IMR-90 (cell line): Measurements from ENCODE around the gene GRIK5. TPM values are rescaled to one million over a fixed set of nuclear protein-coding genes. Genes with fewer than 3 reads are reported as not detected.

ENCODE experiments used
- ATAC-seq: fragments of 200-7000 bp; cut with Tn5 transposase; 2 replicates; pipeline ENCODE4 v1.9.1; 2020; ENCODE audit warnings: low read depth, mild to moderate bottlenecking, moderate library complexity
- BruUV-seq: library from RNA; stranded (reverse); fragments of 400-500 nt; replicated peaks from 2 replicates; lab custom pipeline; 2021; lab: Mats Ljungman, UMichigan
- CTCF ChIA-PET: fragments of 300-600 bp; formaldehyde crosslinking; extraction: SDS; loops from one replicate; lab custom pipeline; 2021; ENCODE audit warnings: antibody characterized with exemption; lab: Yijun Ruan, JAX
- POLR2A ChIA-PET: fragments of 300-600 bp; sonication (Branson Sonifier 250); formaldehyde crosslinking; loops from one replicate; lab custom pipeline; 2022; ENCODE audit warnings: antibody characterized with exemption; ENCODE audit not compliant: unreplicated experiment; lab: Charles Lee
- DNase-seq: peaks from one replicate; pipeline ENCODE4 v3.0.0; 2013
- H2AFZ ChIP-seq: replicated peaks from 2 replicates; pipeline ENCODE3; 2013; ENCODE audit warnings: low read length, mild to moderate bottlenecking; ENCODE audit not compliant: poor library complexity
- H2AK5ac ChIP-seq: 2 replicates; pipeline ENCODE4 v1.6.1; 2013; ENCODE audit warnings: low read depth, low read length, inconsistent platforms
- H2AK9ac ChIP-seq: replicated peaks from 2 replicates; pipeline ENCODE3; 2013; ENCODE audit warnings: mild to moderate bottlenecking, low read depth, low read length, moderate library complexity; ENCODE audit not compliant: poor library complexity
- H2BK120ac ChIP-seq: 2 replicates; pipeline ENCODE4 v1.6.1; 2013; ENCODE audit warnings: low read depth, low read length, inconsistent platforms
- H2BK15ac ChIP-seq: 3 replicates; pipeline ENCODE4 v1.6.1; 2013; ENCODE audit warnings: low read depth, low read length, inconsistent platforms
- H2BK20ac ChIP-seq: 2 replicates; pipeline ENCODE4 v1.6.1; 2013; ENCODE audit warnings: low read depth, mild to moderate bottlenecking, inconsistent platforms, low read length, moderate library complexity
- H2BK5ac ChIP-seq: 2 replicates; pipeline ENCODE4 v1.6.1; 2013; ENCODE audit warnings: mild to moderate bottlenecking, low read depth, low read length, inconsistent platforms; ENCODE audit not compliant: poor library complexity, severe bottlenecking
- H3K14ac ChIP-seq: replicated peaks from 2 replicates; pipeline ENCODE4 v1.6.1; 2013; ENCODE audit warnings: low read depth, low read length, inconsistent platforms
- H3K18ac ChIP-seq: 2 replicates; pipeline ENCODE4 v1.6.1; 2013; ENCODE audit warnings: low read depth, low read length, control low read depth
- H3K23ac ChIP-seq: 2 replicates; pipeline ENCODE4 v1.6.1; 2013; ENCODE audit warnings: low read depth, low read length, inconsistent platforms
- H3K27ac ChIP-seq: 2 replicates; pipeline ENCODE4 v1.5.1; 2013; ENCODE audit warnings: mild to moderate bottlenecking, control low read depth, low read length; ENCODE audit not compliant: insufficient read depth
- H3K27me3 ChIP-seq: 2 replicates; pipeline ENCODE4 v1.6.1; 2013; ENCODE audit warnings: low read length; ENCODE audit not compliant: control insufficient read depth, insufficient read depth
- H3K36me3 ChIP-seq: 2 replicates; pipeline ENCODE4 v1.6.1; 2013; ENCODE audit warnings: low read length, mixed read lengths; ENCODE audit not compliant: control insufficient read depth, insufficient read depth
- H3K4ac ChIP-seq: 2 replicates; pipeline ENCODE4 v1.6.1; 2013; ENCODE audit warnings: low read depth, low read length, inconsistent platforms
- H3K4me1 ChIP-seq: 2 replicates; pipeline ENCODE4 v1.6.1; 2013; ENCODE audit warnings: low read length, mixed read lengths; ENCODE audit not compliant: control insufficient read depth, insufficient read depth
- H3K4me2 ChIP-seq: 2 replicates; pipeline ENCODE4 v1.6.1; 2013; ENCODE audit warnings: low read depth, mild to moderate bottlenecking, control low read depth, low read length, moderate library complexity
- H3K4me3 ChIP-seq: 2 replicates; pipeline ENCODE4 v1.5.1; 2013; ENCODE audit warnings: low read depth, mild to moderate bottlenecking, control low read depth, low read length, moderate library complexity; ENCODE audit not compliant: insufficient read depth
- H3K56ac ChIP-seq: 2 replicates; pipeline ENCODE4 v1.6.1; 2013; ENCODE audit warnings: low read length, inconsistent platforms; ENCODE audit not compliant: insufficient read depth; ENCODE audit errors: extremely low read depth
- H3K79me1 ChIP-seq, 2 experiments: 2 replicates each; pipeline ENCODE4 v1.6.1; 2013; ENCODE audit warnings: low read length in 2 of 2, inconsistent platforms in 1 of 2, low read depth in 1 of 2
- H3K9ac ChIP-seq: 2 replicates; pipeline ENCODE4 v1.6.1; 2013; ENCODE audit warnings: low read depth, low read length, control low read depth
- H3K9me1 ChIP-seq: 2 replicates; pipeline ENCODE4 v1.6.1; 2013; ENCODE audit warnings: low read length, inconsistent platforms; ENCODE audit not compliant: insufficient read depth
- H3K9me3 ChIP-seq: 2 replicates; pipeline ENCODE4 v1.6.1; 2013; ENCODE audit warnings: low read length; ENCODE audit not compliant: control insufficient read depth, insufficient read depth
- H4K20me1 ChIP-seq: 2 replicates; pipeline ENCODE4 v1.6.1; 2013; ENCODE audit warnings: low read length, inconsistent platforms; ENCODE audit not compliant: insufficient read depth
- H4K5ac ChIP-seq: 2 replicates; pipeline ENCODE4 v1.6.1; 2013; ENCODE audit warnings: mild to moderate bottlenecking, low read depth, low read length, control low read depth
- H4K8ac ChIP-seq, 2 experiments: 2 replicates each; pipeline ENCODE4 v1.6.1; 2013; ENCODE audit warnings: low read depth in 2 of 2, low read length in 2 of 2, control low read depth in 1 of 2, inconsistent platforms in 1 of 2
- H4K91ac ChIP-seq: 2 replicates; pipeline ENCODE4 v1.6.1; 2013; ENCODE audit warnings: low read depth, low read length, inconsistent platforms; ENCODE audit not compliant: insufficient read depth
- CEBPB ChIP-seq: IDR thresholded peaks from 2 replicates; pipeline ENCODE4 v1.6.1; 2012; ENCODE audit warnings: low read depth, low read length, improper control_type of control experiment
- CHD1 ChIP-seq: IDR thresholded peaks from 2 replicates; pipeline ENCODE4 v1.6.1; 2012; ENCODE audit warnings: low read depth, low read length, improper control_type of control experiment
- FOS ChIP-seq: fragments of 150-350 bp; IDR thresholded peaks from 2 replicates; pipeline ENCODE4 v1.6.1; 2016; ENCODE audit warnings: low read depth, low read length
- RFX5 ChIP-seq: IDR thresholded peaks from 2 replicates; pipeline ENCODE4 v1.8.0; 2012; ENCODE audit warnings: low read depth, mild to moderate bottlenecking, low read length, moderate library complexity
- SMC3 ChIP-seq: fragments of 150-350 bp; IDR thresholded peaks from 2 replicates; pipeline ENCODE4 v1.6.1; 2016; ENCODE audit warnings: low read depth, mild to moderate bottlenecking, antibody characterized with exemption, low read length, moderate library complexity
- WGBS, 2 experiments: methylation state at CpG; one replicate each; pipeline versions ENCODE4 v1.1.5 to v1.1.7; 2013; ENCODE audit warnings: missing lambda C conversion rate in 2 of 2; ENCODE audit not compliant: insufficient read length in 1 of 2; ENCODE audit errors: extremely low coverage in 2 of 2; 5-methylcytosine and 5-hydroxymethylcytosine counted together
- dilution Hi-C: fragments of 300-500 bp; cut with HindIII; formaldehyde crosslinking; loops from one replicate; pipeline ENCODE4 v1.14.3; 2018; ENCODE audit warnings: low sequenced_read_pairs; ENCODE audit not compliant: unreplicated experiment
- in situ Hi-C: fragments of 300-500 bp; cut with MboI; formaldehyde crosslinking; loops from 3 replicates; pipeline ENCODE4 v1.14.3; 2019; ENCODE audit warnings: low sequenced_read_pairs, inconsistent platforms, mixed read lengths
- intact Hi-C: fragments of 100-400 bp; cut with micrococcal nuclease; formaldehyde crosslinking; loops from 2 replicates; pipeline ENCODE4 v1.10.0; 2022
- polyA plus RNA-seq, 3 experiments: library from polyadenylated mRNA; depleted of rRNA; stranded (reverse); fragments of >200 nt; gene quantifications; 2 replicates each; pipeline ENCODE4 v1.2.3, GENCODE V29; 2012; ENCODE audit warnings: low replicate concordance in 1 of 3
- total RNA-seq: library from RNA; depleted of rRNA; stranded (reverse); fragments of >200 nt; gene quantifications from 2 replicates; pipeline ENCODE4 v1.2.3, GENCODE V29; 2012
- TF ChIP-seq, protein P1 (sequence below): fragments of 150-350 bp; IDR thresholded peaks from 2 replicates; pipeline ENCODE4 v1.6.1; 2017; ENCODE audit warnings: mild to moderate bottlenecking, antibody characterized with exemption, low read length, low read depth
- TF ChIP-seq, protein P2 (sequence below): fragments of 150-350 bp; IDR thresholded peaks from 2 replicates; pipeline ENCODE4 v1.6.1; 2016; ENCODE audit warnings: low read depth, mild to moderate bottlenecking, low read length, moderate library complexity, borderline replicate concordance

The GRIK5 gene
- total and polyA plus RNA-seq, 2 of the 4 experiments (the other 2 are of a cell fraction), result 0.10 TPM; not detected in 1

DNA sequence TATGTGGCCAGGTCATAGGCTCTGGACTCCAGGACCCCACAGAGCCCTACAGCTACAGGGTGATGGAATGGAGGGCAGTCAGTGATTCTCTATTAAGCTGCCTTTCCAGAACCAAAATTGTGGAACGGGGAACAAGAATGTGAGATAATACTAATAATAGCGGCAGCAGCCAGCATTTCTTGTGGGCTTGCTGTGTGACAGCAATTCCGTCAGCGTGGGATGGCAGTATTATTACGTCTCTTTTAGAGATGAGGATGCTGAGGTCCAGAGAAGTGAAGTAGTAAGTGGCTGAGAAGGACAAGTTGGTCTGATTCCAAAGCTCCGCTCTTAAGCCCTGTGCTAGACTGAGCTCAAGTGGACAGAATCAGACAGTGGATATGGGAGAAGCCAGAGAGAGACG lies 24.4 kb downstream of the GRIK5 start:
- Histone ChIP-seq H3K9ac (no peak overlapping the region), H2BK120ac (no peak overlapping the region), H2BK15ac (no peak overlapping the region), H3K56ac (no peak overlapping the region), H3K79me1 (no peaks in the 10 kb centered on the region), H3K36me3 (no peaks in the 10 kb centered on the region), H2BK5ac (no peak overlapping the region), H3K4ac (no peak overlapping the region), H3K27me3 (peaks cover 31% of the 10 kb centered on the region), H2AK9ac (no peak overlapping the region), H3K27ac (no peak overlapping the region), H2AK5ac (no peak overlapping the region), H2AFZ (no peak overlapping the region), H3K4me1 (no peaks in the 10 kb centered on the region), H4K91ac (no peak overlapping the region), H4K8ac (no peak overlapping the region), H2BK20ac (no peak overlapping the region), H4K20me1 (no peaks in the 10 kb centered on the region), H3K23ac (no peak overlapping the region), H4K5ac (no peak overlapping the region), H3K4me2 (no peak overlapping the region), H3K9me3 (no peaks in the 10 kb centered on the region), H3K4me3 (no peak overlapping the region), H3K14ac (no peak overlapping the region), H3K9me1 (no peaks in the 10 kb centered on the region), H3K18ac (no peak overlapping the region)
- ChIA-PET CTCF (interaction anchor here (1.6 kb wide), 1 partner anchor 11 kb away, joined by 7 read pairs; no protein-coding TSS in a partner anchor), POLR2A (no interaction called here)
- 77% methylated on average over 4 of the region's 7 CpGs; no CpG with 5 or more reads in 1 of the 2 experiments for WGBS, 2 experiments
- no peak for ATAC-seq
- dilution Hi-C loops (no loop called here), intact Hi-C loops (no loop called here), in situ Hi-C loops (no loop called here)
- no TSS peak for BruUV-seq
- TF ChIP-seq SMC3 (no peak), FOS (no peak), CHD1 (no peak), CEBPB (no peak), RFX5 (no peak)
- TF ChIP-seq, protein P1, sequence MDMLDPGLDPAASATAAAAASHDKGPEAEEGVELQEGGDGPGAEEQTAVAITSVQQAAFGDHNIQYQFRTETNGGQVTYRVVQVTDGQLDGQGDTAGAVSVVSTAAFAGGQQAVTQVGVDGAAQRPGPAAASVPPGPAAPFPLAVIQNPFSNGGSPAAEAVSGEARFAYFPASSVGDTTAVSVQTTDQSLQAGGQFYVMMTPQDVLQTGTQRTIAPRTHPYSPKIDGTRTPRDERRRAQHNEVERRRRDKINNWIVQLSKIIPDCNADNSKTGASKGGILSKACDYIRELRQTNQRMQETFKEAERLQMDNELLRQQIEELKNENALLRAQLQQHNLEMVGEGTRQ, result no peak
- TF ChIP-seq, protein P2, sequence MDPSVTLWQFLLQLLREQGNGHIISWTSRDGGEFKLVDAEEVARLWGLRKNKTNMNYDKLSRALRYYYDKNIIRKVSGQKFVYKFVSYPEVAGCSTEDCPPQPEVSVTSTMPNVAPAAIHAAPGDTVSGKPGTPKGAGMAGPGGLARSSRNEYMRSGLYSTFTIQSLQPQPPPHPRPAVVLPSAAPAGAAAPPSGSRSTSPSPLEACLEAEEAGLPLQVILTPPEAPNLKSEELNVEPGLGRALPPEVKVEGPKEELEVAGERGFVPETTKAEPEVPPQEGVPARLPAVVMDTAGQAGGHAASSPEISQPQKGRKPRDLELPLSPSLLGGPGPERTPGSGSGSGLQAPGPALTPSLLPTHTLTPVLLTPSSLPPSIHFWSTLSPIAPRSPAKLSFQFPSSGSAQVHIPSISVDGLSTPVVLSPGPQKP, result no peak
- DNase-seq, result no peak
